Endodermal cell (in vitro differentiated cells): ENCODE measurements around the gene PYGL. TPM values are rescaled to one million over a fixed set of nuclear protein-coding genes. Genes with fewer than 3 reads are reported as not detected.
A peak's percentile ranks its signal among the peaks of the same experiment; 100 is the strongest.

Experiments
- DNase-seq: peaks from one replicate; pipeline ENCODE4 v3.0.0-alpha.2; 2017
- H3K27ac ChIP-seq: 2 replicates; pipeline ENCODE4 v1.5.1; 2013; ENCODE audit warnings: mild to moderate bottlenecking, low read depth, low read length, moderate library complexity
- H3K27me3 ChIP-seq: 2 replicates; pipeline ENCODE4 v1.6.1; 2013; ENCODE audit warnings: mild to moderate bottlenecking, low read length, moderate library complexity; ENCODE audit not compliant: insufficient read depth, control insufficient read depth, poor library complexity, severe bottlenecking
- H3K36me3 ChIP-seq: 2 replicates; pipeline ENCODE4 v1.7.0; 2013; ENCODE audit warnings: mild to moderate bottlenecking, low read length, moderate library complexity; ENCODE audit not compliant: control insufficient read depth, insufficient read depth
- H3K4me1 ChIP-seq: one replicate; pipeline ENCODE4 v1.7.0; 2013; ENCODE audit warnings: low read length; ENCODE audit not compliant: control insufficient read depth, insufficient read depth
- H3K4me3 ChIP-seq: 2 replicates; pipeline ENCODE4 v1.5.1; 2013; ENCODE audit warnings: mild to moderate bottlenecking, low read length, moderate library complexity
- H3K9ac ChIP-seq: 2 replicates; pipeline ENCODE4 v1.6.1; 2013; ENCODE audit warnings: mild to moderate bottlenecking, low read length, moderate library complexity; ENCODE audit not compliant: poor library complexity, severe bottlenecking; ENCODE audit errors: extremely low read depth
- H3K9me3 ChIP-seq: 2 replicates; pipeline ENCODE4 v1.6.1; 2013; ENCODE audit warnings: mild to moderate bottlenecking, low read length, moderate library complexity; ENCODE audit not compliant: control insufficient read depth
- H3K27ac Mint-ChIP-seq: 2 replicates; pipeline ENCODE4 v1.8.0; 2020; ENCODE audit warnings: mixed read lengths
- H3K27me3 Mint-ChIP-seq: 2 replicates; pipeline ENCODE4 v1.8.0; 2021; ENCODE audit warnings: mild to moderate bottlenecking, mixed read lengths; ENCODE audit not compliant: insufficient read depth
- H3K36me3 Mint-ChIP-seq: 2 replicates; pipeline ENCODE4 v1.8.0; 2020; ENCODE audit warnings: low read depth, mixed read lengths
- H3K4me1 Mint-ChIP-seq: 2 replicates; pipeline ENCODE4 v1.8.0; 2020; ENCODE audit warnings: mixed read lengths
- H3K4me3 Mint-ChIP-seq: 2 replicates; pipeline ENCODE4 v1.8.0; 2020; ENCODE audit warnings: mild to moderate bottlenecking, moderate library complexity, mixed read lengths
- H3K9me3 Mint-ChIP-seq: 2 replicates; pipeline ENCODE4 v1.8.0; 2020; ENCODE audit warnings: mild to moderate bottlenecking, mixed read lengths
- WGBS, 2 experiments: methylation state at CpG; one replicate each; pipeline versions ENCODE4 v1.1.5 to v1.1.7; 2013; ENCODE audit warnings: missing lambda C conversion rate in 2 of 2, mixed read lengths in 1 of 2; ENCODE audit not compliant: insufficient coverage in 1 of 2, insufficient read length in 1 of 2; 5-methylcytosine and 5-hydroxymethylcytosine counted together
- total RNA-seq, 2 donors: library from RNA; stranded (reverse); fragmentation: NEBNext Ultra II Directional in 1 of 2; extraction: Animal tissue kit (Norgen Biotek cat#: 25700) in 1 of 2; gene quantifications; 2 replicates in 1 of 2; 3 replicates in 1 of 2; pipeline ENCODE4 v1.2.1, GENCODE V29; 2021
- TF ChIP-seq, protein P1 (sequence below): fragments of 200-600 bp; sonication (generic); conservative IDR thresholded peaks from 2 replicates; pipeline ENCODE4 v1.5.0; 2021; ENCODE audit warnings: antibody characterized with exemption, mild to moderate bottlenecking

Gene PYGL
- total RNA-seq, 2 donors from 2014 or later, result 38.1 to 41.5 TPM

DNA sequence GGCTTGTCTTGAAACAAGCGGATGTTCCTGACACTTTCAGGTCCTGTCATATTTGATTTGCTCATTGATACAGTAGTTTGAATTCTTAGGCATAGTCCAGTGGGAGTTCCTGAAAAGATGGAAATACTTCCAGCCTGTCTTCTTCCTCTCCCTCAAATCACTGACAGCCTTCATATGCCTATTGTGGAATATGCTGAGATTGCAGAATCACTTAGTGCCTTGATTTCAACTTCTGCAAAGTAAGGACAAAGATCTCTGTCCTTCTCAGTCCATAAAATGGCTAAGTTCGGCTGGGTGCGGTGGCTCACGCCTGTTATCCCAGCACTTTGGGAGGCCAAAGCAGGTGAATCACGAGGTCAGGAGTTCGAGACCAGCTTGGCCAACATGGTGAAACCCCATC is 6.7 kb upstream of the PYGL start:
- Mint-ChIP-seq H3K4me3 (no peak overlapping the region), H3K9me3 (peaks cover 9% of the 10 kb centered on the region), H3K27ac (no peak overlapping the region), H3K27me3 (peaks cover 3% of the 10 kb centered on the region), H3K4me1 (peaks cover 3% of the 10 kb centered on the region), H3K36me3 (no peaks in the 10 kb centered on the region)
- Histone ChIP-seq H3K9ac (no peak overlapping the region), H3K4me1 (no peaks in the 10 kb centered on the region), H3K4me3 (no peak overlapping the region), H3K27ac (no peak overlapping the region), H3K36me3 (no peaks in the 10 kb centered on the region), H3K9me3 (no peaks in the 10 kb centered on the region), H3K27me3 (no peaks in the 10 kb centered on the region)
- DNase-seq, result no peak
- 89 to 96% methylated on average over 6 of the region's 6 CpGs for WGBS, 2 experiments
- TF ChIP-seq, protein P1, sequence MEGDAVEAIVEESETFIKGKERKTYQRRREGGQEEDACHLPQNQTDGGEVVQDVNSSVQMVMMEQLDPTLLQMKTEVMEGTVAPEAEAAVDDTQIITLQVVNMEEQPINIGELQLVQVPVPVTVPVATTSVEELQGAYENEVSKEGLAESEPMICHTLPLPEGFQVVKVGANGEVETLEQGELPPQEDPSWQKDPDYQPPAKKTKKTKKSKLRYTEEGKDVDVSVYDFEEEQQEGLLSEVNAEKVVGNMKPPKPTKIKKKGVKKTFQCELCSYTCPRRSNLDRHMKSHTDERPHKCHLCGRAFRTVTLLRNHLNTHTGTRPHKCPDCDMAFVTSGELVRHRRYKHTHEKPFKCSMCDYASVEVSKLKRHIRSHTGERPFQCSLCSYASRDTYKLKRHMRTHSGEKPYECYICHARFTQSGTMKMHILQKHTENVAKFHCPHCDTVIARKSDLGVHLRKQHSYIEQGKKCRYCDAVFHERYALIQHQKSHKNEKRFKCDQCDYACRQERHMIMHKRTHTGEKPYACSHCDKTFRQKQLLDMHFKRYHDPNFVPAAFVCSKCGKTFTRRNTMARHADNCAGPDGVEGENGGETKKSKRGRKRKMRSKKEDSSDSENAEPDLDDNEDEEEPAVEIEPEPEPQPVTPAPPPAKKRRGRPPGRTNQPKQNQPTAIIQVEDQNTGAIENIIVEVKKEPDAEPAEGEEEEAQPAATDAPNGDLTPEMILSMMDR, result no peak

GRCh38 chr14:50948205-50948604 is 3.9 kb upstream of the PYGL start:
- H3K4me3 ChIP-seq, result no peak overlapping the region
- Mint-ChIP-seq H3K4me1 (peaks cover under 1% of the 10 kb centered on the region), H3K9me3 (peaks cover 9% of the 10 kb centered on the region), H3K4me3 (no peak overlapping the region), H3K27ac (no peak overlapping the region), H3K36me3 (no peaks in the 10 kb centered on the region), H3K27me3 (peaks cover 5% of the 10 kb centered on the region)
- peaks cover 7% of the 10 kb centered on the region for H3K27me3 ChIP-seq
- no peak overlapping the region for H3K27ac ChIP-seq
- 56 to 64% methylated on average over 1 to 2 of the region's 2 CpGs for WGBS, 2 experiments
- no peak overlapping the region for H3K9ac ChIP-seq
- DNase-seq, result no peak
- no peaks in the 10 kb centered on the region for H3K9me3 ChIP-seq
- H3K36me3 ChIP-seq, result no peaks in the 10 kb centered on the region
- TF ChIP-seq, protein P1, result no peak
- H3K4me1 ChIP-seq, result no peaks in the 10 kb centered on the region

GRCh38 chr14:50947446-50947845 is 3.2 kb upstream of the PYGL start:
- peaks cover 7% of the 10 kb centered on the region for H3K27me3 ChIP-seq
- Mint-ChIP-seq H3K4me1 (peaks cover 3% of the 10 kb centered on the region), H3K27ac (no peak overlapping the region), H3K4me3 (no peak overlapping the region), H3K9me3 (peaks cover 9% of the 10 kb centered on the region), H3K36me3 (no peaks in the 10 kb centered on the region), H3K27me3 (peaks cover 5% of the 10 kb centered on the region)
- H3K4me1 ChIP-seq, result no peaks in the 10 kb centered on the region
- no peak for DNase-seq
- TF ChIP-seq, protein P1, result no peak
- no peak overlapping the region for H3K4me3 ChIP-seq
- no peaks in the 10 kb centered on the region for H3K36me3 ChIP-seq
- no peak overlapping the region for H3K9ac ChIP-seq
- no peaks in the 10 kb centered on the region for H3K9me3 ChIP-seq
- H3K27ac ChIP-seq, result peak overlapping the region; percentile 29
- WGBS, 2 experiments, result 72 to 78% methylated on average over 4 of the region's 4 CpGs
